Measurements from ENCODE around the gene SLC7A11. TPM values are rescaled to one million over a fixed set of nuclear protein-coding genes. Genes with fewer than 3 reads are reported as not detected.

SLC7A11 gene
- total RNA-seq, 1 experiment from 2014 or later, result 10.1 TPM

GRCh38 chr4:138229160-138229559 lies 13.0 kb downstream of the SLC7A11 start:
- DNase-seq (ENCODE audit: low spot score) (no peak), ATAC-seq (no peak)
- Mint-ChIP-seq H3K27ac (no peak overlapping the region), H3K36me3 (0 out of 2 replicates have a peak, but pooled peaks cover 8% of the 10 kb centered on the region), H3K9me3 (no peaks in the 10 kb centered on the region), H3K4me3 (no peak overlapping the region), H3K27me3 (ENCODE audit: low read depth) (no peaks in the 10 kb centered on the region), H3K4me1 (peaks cover 41% of the 10 kb centered on the region)
- ChIA-PET POLR2A (interaction anchor here (0.7 kb wide), 2 partner anchors 142 to 680 kb away, joined by 4 to 5 read pairs; no protein-coding TSS in a partner anchor), CTCF (no interaction called here)
- TF ChIP-seq ATF6 (CRISPR knock-in tag; IDR thresholded peaks at IDR 0.05) (no peak), E2F1 (CRISPR knock-in tag; IDR thresholded peaks at IDR 0.05) (no peak), EMX1 (CRISPR knock-in tag; IDR thresholded peaks at IDR 0.05) (no peak), ZNF532 (CRISPR knock-in tag; IDR thresholded peaks at IDR 0.05; ENCODE audit: borderline replicate concordance) (no peak), ZSCAN18 (CRISPR knock-in tag; IDR thresholded peaks at IDR 0.05) (no peak), OVOL2 (CRISPR knock-in tag; IDR thresholded peaks at IDR 0.05; ENCODE audit: borderline replicate concordance) (no peak)

- Mint-ChIP-seq H3K27me3 (ENCODE audit: low read depth) (no peaks in the 10 kb centered on the region), H3K9me3 (no peaks in the 10 kb centered on the region), H3K36me3 (0 out of 2 replicates have a peak, but pooled peaks cover 3% of the 10 kb centered on the region), H3K27ac (no peak overlapping the region), H3K4me1 (peaks cover 65% of the 10 kb centered on the region), H3K4me3 (no peak overlapping the region)
- ChIA-PET POLR2A (interaction anchor here (0.9 kb wide), 1 partner anchor 12 kb away, joined by 3 read pairs; no protein-coding TSS in a partner anchor), CTCF (no interaction called here)
- DNase-seq (ENCODE audit: low spot score) (no peak), ATAC-seq (no peak)
- TF ChIP-seq ZNF416 (CRISPR knock-in tag; IDR thresholded peaks at IDR 0.05) (no peak), GRHL2 (CRISPR knock-in tag; IDR thresholded peaks at IDR 0.05; ENCODE audit: insufficient replicate concordance, severe bottlenecking) (no peak), PRDM15 (CRISPR knock-in tag; IDR thresholded peaks at IDR 0.05) (no peak), ZNF425 (CRISPR knock-in tag; conservative IDR thresholded peaks at IDR 0.05) (no peak), ARID4B (CRISPR knock-in tag; IDR thresholded peaks at IDR 0.05; ENCODE audit: borderline replicate concordance) (no peak), CREB1 (CRISPR knock-in tag; IDR thresholded peaks at IDR 0.05) (no peak), E2F1 (CRISPR knock-in tag; IDR thresholded peaks at IDR 0.05) (no peak)
Measured at GRCh38 chr4:138226351-138226750, 15.8 kb downstream of the SLC7A11 start.

All from WTC11 (cell line).